8988T (cell line): Measurements from ENCODE around the gene NDUFAF2.
A peak's percentile ranks its signal among the peaks of the same experiment; 100 is the strongest.
"Not testable (repeated sequence)": the region's sequence is repeated elsewhere in the genome, so short reads cannot be mapped to it uniquely, and the experiment has no call there.

Experiments used
- DNase-seq: peaks from one replicate; pipeline ENCODE4 v3.0.0; 2011

The NDUFAF2 gene, protein sequence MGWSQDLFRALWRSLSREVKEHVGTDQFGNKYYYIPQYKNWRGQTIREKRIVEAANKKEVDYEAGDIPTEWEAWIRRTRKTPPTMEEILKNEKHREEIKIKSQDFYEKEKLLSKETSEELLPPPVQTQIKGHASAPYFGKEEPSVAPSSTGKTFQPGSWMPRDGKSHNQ

DNA sequence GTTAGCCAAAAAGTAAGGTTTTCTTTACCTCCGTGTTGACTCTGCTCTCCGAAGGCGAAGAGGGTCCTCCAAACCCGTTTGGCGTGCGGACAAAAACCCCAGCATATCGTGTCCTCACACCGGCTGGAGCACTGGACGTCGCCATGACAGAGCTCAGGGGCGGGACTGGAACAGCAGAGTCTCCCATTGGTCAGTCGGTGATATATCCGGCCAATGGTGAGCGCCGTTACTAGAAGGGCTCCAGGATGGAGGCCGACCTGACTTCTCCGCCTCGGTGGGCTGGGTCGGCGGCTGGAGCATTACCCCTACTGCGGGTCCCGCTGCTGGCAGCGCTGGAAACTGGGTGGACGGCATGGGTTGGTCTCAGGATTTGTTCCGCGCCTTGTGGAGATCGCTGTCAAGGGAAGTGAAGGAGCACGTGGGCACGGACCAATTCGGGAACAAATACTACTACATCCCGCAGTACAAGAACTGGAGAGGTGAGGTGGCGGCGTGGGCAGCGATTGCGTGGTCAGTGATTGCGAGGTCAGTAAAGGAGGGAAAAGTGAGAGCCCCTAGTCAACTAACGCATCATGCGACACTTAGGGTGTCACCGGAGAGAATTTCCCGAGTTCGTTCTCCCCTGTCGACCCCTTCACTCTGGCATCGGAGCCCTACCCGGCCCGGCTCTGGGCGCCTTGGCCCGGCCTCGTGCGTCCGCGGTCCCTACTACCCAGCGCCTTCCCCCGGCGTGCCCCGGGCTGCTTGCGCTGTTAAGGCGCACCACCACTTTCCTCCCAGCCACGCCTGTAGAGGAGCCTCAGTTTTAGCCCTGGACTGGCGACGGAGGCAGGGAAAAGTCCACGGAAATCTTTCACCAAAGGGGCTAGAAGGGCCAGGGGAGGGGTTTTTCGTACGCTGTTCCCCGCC is at the start of gene NDUFAF2, which contains the start of gene ERCC8:
Gene NDUFAF2 (plus strand): TSS at position 302 of the 909 bp plus-strand sequence. CDS start 51 bp downstream, at position 353.
Gene ERCC8 (minus strand): TSS at position 167 of the 909 bp plus-strand sequence. CDS start 62 bp downstream, at position 105.
- DNase-seq, result peak; percentile 59

DNA sequence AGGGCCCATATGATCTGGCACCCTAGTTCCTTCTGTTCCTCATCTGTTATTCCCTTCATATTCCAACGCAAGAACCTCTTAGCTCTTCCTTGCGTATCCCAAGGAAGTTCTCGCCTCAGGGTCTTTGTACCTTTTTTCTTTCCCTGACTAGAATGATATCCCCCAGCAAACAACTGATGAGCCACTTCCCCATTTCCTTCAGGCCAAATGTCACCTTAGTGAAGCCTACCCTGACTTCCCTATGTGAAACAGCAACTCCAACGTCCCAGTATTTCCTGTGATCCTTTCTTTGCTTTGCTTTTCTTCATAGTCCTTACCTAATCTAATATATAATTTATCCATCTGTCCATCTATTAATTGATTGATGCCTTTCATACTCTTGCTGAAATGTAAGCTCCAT is 48.0 kb upstream of the NDUFAF2 start:
- DNase-seq, result no peak

DNA sequence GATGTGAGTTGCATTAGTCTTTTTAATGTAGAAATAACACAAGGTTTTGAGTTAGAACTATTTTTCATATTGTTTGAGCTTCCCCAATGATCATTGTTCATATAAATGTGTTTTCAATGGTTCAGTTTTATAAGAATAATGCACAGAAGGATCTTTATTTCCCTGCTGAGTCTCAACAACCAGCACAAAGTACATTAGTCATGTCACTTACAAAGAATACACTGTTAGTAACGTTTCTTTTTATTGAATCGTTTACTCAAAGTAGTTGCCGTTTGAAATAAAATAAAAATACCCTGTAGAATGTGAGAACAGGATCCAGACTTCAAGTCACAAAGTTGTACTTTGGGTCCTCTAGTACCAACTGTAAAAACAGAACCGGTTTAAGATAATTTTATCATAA is 41.6 kb upstream of the NDUFAF2 start:
- no peak for DNase-seq

DNA sequence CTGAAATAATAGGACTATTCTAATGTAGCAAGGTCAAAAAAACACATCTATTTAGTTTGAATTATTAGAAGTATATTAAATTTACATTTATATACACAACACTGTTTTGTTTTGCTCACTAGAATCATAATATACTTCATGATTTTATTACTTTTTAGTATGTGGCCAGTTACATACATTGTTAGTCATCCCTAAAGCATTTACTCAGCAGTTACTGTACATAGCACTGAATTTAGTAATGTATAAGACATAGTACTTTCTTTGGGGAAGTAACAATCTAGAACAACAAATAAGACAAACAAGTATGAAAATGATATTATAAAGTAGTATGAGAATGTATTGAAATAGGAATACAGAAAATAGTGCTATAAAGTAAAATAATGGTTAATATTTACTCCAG is 28.4 kb upstream of the NDUFAF2 start:
- DNase-seq, result no peak

DNA sequence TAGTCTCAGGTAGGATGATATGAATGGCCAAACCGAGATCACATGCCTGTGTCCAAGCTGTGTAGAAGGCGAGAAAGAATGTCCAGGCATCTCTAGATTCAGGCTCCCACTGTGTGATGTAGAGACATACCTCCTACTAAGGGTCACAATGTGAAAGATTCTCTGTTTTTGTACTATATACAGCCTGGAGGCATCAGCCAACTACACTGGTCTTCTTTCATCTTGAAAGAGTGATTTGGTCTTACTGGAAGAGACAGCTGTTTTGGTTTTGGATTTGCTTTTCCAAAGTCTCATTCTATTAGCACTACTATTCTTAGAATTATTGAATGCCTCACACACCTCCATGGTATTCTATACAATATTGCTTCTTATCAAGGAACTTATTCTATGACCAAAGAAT is 26.5 kb upstream of the NDUFAF2 start:
- DNase-seq, result no peak

DNA sequence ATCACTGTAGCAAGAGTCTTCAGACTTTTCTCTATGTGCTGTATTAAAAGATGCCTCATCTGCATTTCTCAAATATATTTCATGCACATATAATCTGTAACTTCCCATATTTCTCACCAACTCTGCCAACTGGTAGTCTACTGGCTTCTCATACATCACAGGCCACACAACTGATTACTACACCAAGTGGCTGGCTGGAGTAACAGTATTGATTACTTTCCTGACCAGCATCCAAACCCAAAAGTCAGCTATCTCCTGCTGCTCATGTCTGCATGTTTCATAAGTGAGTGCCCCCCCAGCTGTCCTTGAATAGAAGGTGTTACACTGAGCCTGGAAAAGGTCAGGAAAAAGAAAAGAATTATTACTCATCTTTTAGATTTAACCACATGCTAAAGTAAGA is 17.6 kb upstream of the NDUFAF2 start:
- DNase-seq, result no peak

DNA sequence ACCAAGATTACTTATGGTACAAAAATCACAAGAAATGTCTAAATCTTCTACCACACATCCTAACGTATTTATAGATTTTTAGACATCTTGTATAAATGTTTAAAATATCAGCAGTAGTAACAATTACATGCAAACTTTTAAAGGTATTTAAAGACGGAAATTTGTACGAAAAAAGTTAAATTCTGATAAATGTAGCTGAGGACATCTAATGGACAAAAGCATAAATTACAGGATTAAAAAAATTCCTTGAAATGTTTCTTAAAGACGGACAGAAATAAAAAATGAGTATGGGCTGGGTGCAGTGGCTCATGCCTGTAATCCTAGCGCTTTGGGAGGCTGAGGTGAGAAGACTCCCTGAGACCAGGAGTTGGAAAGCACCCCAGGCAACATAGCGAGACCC is 16.0 kb upstream of the NDUFAF2 start:
- no peak for DNase-seq

DNA sequence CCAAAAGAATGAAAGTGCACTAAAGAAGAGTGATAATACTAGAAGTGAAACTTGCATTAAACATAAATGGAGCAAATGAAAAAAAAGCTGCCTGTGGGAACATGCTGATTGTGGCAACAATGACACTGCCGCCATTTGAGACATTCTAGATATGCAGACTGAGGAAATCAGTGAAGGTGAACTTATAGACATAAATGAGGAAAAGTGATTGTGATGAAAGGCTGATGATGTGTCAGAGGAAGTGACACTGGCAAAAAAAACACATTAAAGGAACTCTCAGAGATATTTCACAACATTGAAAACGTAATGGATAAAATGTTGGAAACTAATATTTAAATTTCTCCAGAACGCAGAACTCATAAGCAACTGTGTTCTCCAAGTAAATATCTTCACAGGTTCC is 1.4 kb upstream of the NDUFAF2 start:
- DNase-seq, result no peak

DNA sequence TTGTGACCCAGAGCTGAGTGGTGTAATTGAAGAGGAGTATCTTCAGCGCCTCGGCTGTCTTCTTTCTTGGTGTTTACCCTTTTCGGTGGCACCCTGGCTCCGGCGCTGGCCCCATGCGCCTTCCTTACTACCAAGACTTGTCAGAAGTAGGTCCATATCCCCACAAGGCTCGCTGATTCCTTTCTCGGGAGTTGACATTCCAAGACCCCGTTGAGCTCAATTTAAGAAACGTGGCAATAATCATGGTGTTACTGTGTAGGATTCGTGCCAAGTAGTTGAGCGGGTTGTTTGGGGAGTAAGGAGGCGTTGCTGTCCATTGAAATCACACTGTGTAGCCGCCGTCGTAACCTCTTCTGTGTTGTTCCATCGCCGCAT is 795 bp downstream of the NDUFAF2 start:
- no peak for DNase-seq

DNA sequence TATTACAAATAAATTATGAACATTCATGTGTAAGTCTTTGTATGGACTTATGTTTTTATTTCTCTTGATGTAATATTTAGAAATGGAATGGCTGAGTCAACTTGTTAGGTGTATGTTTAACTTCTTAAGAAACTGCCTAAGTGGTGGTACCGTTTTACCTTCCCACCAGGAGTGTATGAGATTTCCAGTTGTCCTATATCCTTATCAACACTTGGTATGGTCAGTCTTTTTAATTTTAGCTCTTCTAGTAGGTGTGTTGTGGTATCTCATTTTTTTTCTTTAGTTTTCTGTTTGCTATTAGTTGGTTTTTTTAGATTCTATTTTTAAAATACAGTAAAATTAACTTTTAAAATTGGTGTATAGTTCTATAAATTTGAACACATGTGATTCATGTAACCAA is 3.7 kb downstream of the NDUFAF2 start:
- no peak for DNase-seq

DNA sequence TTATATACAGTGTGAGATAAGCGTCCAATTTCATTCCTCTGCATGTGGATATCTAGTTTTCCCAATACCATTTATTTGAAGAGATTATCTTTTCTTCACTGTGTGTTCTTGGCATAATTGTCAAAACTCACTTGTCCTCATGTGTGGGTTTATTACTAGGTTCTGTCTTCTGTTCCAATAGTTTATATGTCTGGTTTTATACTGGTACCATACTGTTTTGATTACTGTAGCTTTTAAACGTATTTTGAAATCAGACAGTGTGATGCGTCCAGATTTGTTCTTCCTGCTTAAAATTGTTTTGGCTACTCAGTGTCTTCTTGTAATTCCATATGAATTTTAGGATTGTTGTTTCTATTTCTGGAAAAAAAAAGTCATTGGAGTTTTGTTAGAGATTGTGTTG is 10.2 kb downstream of the NDUFAF2 start:
- DNase-seq, result no peak

DNA sequence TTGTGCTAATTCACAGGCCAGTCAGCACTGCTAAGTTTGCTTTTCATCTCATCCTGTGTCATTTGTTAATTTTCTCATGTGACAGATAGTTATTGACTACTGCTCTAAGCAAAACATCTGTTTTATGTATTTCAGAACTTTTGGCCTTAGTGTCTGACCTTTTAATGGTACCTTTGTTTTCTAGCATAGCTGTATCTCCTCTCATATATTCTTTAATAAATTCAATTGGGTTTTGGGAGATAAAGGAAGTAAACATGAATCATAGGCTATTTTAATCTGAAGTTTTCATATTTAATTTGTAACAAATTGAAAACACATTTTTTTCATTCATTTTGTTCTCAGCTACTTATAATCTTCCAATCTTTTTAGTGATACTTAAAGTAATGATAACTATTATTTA is 13.1 kb downstream of the NDUFAF2 start:
- no peak for DNase-seq

DNA sequence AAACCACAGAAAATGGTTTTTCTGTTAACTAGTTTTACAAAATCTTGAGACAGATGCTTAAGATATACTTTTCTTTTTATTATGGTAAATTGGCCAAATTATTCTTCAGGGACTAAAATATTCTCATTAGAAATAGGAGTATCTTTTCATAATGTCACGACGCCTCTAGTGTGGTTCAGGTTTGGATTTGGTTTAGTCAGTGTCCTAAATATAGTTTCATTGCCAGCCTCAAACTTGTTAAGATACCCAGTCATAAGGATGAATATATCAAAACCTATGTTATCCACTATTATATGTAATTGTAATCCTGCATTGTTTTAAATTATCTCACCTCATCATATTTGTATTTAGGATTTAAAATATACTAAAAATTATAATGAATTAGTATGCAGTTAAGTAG is 13.7 kb downstream of the NDUFAF2 start:
- DNase-seq, result no peak

DNA sequence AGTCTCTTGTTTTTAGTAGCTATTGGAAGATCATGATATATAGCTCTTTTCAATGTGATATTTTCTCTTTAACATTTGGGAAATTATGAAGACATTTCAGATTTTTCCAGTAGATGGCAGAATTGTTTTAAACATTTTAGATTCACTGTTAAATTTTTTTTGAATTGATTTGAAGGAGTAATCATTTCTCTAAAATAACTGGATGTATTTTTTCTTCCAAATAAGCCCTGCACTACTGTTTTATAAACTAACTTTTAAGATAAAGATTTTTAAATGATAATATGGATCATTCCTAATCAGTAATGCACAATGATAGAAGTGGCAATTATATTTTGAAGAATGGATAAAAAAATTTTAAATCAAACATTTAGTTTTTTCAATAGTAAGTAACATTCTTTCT is 14.2 kb downstream of the NDUFAF2 start:
- no peak for DNase-seq

DNA sequence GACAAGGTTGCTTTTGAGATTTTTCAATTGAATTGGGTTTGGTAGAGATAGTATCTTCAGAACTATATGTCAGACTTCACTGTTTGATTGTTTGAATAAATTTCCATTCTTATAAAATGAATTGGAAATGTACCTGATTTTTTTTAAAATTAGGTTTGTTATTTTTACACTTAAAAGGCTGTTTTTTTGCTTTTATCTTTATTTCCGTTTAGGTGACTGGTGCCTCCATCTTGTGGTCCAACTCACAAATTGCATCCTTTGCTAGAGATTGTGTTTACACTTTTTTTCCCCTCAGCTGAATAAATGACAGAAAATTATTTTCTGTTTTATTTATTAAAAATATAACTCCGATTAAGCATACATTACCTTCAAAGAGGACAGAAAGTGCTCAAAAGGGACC is 15.6 kb downstream of the NDUFAF2 start:
- no peak for DNase-seq

DNA sequence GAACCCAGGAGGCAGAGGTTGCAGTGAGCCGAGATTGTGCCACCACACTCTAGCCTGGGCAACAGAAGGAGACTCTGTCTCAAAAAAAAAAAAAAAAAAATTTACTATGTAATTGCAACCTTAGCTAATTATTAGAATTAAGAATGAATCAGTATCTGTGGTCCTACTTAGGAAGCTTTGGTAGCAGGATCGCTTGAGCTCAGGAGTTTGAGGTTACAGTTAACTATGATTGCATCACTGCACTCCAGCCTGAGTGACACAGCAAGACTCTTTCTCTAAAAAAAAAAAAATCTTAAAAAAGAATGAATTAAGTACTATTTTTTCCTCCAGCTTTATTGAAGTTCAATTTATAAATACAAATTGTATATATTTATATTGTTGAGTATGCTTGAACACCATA is 16.7 kb downstream of the NDUFAF2 start:
- no peak for DNase-seq

DNA sequence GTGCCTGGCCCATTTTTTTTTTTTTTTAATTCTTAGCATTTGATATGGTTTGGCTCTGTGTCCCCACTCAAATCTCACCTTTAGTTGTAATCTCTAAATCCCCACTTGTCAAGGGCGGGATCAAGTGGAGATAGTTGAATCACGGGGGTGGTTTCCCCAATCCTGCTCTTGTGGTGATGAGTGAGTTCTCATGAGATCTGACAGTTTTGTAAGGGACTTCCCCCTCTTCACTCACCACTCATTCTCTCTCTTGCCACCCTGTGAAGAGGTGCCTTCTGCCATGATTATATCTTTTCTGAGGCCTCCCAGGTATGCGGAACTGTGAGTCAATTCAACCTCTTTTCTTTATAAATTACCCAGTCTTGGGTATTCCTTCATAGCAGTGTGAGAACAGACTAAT is 27.2 kb downstream of the NDUFAF2 start:
- DNase-seq, result no peak

DNA sequence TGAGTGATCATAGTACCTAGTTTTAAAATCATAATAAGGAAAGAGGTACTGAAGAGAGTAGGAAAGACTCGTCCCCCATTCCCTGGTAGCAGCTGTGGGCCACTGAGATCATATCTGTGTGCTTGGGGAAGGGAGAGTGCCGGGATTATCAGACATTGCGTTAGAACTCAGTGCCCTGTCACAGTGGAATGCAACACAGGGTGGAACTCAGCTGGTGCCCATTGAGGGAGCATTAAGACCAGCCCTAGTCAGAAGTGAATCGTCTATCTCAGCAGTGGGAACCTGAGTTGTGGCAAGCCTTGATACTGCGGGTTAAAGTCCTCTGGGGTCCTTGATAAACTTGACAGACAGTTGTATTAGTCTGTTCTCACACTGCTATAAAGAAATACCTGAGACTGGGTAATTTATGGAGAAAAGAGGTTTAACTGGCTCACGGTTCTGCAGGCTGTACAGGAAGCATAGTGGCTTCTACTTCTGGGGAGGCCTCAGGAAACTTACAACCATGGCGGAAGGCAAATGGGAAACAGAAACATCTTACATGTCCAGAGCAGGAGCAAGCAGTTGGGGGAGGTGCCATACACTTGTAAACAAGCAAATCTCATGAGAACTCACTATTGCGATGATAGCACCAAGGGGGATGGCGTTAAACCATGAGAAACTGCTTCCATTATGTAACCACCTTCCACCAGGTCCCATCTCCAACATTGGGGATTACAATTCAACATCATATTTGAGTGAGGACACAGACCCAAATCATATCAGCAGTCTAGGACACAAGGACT is 33.1 kb downstream of the NDUFAF2 start:
- no peak for DNase-seq

DNA sequence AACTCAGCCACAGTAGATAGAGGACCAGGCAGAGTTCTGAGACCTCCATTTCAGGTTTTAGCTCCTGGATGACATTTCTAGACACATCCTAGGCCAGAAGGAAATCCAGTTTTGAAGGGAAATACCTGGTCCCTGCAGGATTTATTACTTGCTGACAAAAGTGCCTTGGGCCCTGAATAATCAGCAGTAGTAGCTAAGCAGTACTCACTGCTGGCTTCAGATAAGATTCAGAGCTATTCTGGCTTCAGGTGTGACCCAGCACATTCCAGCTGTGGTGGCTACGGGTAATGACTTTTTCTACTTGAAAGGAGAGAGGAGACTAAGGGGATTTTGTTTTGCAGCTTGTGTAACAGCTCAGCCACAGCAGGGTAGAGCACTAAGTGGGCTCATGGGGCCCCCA is 34.0 kb downstream of the NDUFAF2 start:
- no peak for DNase-seq

DNA sequence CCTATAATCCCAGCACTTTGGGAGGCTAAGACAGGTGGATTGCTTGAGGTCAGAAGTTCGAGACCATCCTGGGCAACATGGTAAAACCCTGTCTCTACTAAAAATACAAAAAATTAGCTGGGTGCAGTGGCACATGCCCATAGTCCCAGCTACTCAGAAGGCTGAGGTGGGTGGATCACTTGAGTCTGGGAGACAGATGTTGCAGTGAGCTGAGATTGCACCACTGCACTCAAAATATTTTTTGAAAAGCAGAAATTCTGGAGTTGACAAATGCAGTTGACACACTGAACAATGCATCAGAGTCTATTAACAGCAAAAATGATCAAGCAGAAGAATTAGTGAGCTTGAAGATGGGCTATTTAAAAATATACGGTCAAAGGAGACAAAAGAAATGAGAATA is 35.5 kb downstream of the NDUFAF2 start:
- no peak for DNase-seq

DNA sequence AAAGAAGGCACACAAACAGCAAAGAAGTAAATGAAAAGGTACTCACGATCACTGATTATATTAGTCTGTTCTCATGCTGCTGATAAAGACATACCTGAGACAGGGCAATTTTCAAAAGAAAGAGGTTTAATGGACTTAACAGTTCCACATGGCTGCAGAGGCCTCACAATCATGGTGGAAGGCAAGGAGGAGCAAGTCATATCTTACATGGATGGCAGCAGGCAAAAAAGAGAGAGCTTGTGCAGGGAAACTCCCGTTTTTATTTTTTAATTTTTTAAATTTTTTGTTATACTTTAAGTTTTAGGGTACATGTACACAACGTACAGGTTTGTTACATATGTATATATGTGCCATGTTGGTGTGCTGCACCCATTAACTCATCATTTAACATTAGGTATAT is 37.1 kb downstream of the NDUFAF2 start:
- not testable (repeated sequence) for DNase-seq

DNA sequence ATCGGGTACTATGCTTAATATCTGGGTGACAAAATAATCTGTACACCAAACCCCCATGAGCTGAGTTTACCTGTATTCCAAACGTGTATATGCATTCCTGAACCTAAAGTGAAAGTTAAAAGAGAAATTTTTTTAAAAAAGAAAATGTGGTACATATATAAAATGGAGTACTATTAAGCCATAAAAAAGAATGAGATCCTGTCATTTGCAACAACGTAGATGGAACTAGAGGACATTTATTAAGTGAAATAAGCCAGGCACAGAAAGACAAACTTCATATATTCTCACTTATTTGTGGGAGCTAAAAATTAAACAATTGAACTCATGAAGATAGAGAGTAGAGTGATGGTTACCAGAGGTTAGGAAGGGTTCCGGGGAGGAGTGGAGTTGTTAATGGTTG is 44.8 kb downstream of the NDUFAF2 start:
- no peak for DNase-seq

DNA sequence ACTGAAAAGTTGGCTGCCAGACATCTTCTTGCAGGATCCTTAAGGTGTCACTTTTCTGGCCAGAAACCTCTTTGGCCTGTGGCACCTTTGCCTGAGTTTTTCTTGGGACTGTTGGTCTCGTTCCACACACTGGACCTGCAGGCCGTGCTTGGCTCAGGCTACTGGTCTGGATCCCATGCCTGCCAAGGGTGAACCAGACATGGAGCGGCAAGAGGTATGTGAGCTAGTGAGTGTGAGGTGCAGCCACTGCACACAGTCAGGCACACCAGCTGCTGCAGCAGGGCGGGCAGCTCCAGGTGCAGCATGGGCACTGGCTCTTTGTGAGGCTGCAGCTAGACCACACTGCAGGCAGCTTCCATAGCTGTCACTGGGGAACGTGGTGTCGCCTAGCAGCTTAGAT is 47.9 kb downstream of the NDUFAF2 start:
- DNase-seq, result no peak

DNA sequence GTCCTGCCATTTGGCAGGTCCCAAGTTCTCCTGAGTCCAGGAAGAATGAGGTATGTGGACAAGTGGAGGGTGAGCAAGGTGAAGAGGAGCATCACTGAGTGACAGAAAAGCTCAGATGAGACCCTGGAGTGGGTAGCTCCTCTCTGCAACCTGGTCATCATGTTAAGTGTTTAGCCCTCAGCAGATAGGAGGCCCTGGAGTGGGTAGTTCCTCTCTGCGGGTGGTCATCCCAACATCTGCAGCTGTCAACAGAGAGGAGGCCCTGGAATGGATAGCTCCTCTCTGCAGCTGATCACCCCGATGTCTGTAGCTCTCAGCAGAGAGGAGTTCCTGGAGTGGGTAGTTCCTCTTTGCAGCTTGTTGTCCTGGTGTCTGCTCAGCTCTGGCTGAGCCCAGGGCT is 48.4 kb downstream of the NDUFAF2 start:
- DNase-seq, result no peak
